Stimulated activated CD8-positive, alpha-beta memory T cell treated with anti-CD3 and anti-CD28 coated beads, Interleukin-2, amount 100 ng/mL, for 48 hours (primary cell): ENCODE results near the gene CATSPER1.
A peak's percentile ranks its signal among the peaks of the same experiment; 100 is the strongest.
"Not testable (repeated sequence)": the region's sequence is repeated elsewhere in the genome, so short reads cannot be mapped to it uniquely, and the experiment has no call there.

ENCODE experiments used
- DNase-seq, 2 donors: peaks; one replicate each; pipeline ENCODE4 v3.0.0-alpha.2; 2020; ENCODE audit warnings: low read depth in 2 of 2

The CATSPER1 gene

GRCh38 chr11:66020618-66021357, 5.5 kb downstream of the CATSPER1 start:
- DNase-seq = peak; percentile 10 to 33

- DNase-seq = no peak
These were observed 6.1 kb downstream of the CATSPER1 start for GRCh38 chr11:66020212-66020611.

- DNase-seq = no peak
These were observed 9.0 kb downstream of the CATSPER1 start for GRCh38 chr11:66017321-66017720.

- DNase-seq = no peak
These were observed 9.5 kb downstream of the CATSPER1 start for GRCh38 chr11:66016793-66017177.

- no peak for DNase-seq
These were observed 10.1 kb downstream of the CATSPER1 start for GRCh38 chr11:66015936-66016792.

GRCh38 chr11:66015454-66015881, 10.8 kb downstream of the CATSPER1 start:
- DNase-seq = no peak

- no peak for DNase-seq
These were observed 11.3 kb downstream of the CATSPER1 start for GRCh38 chr11:66014804-66015453.

- no peak for DNase-seq
These were observed 12.5 kb downstream of the CATSPER1 start for GRCh38 chr11:66013762-66014100.

- DNase-seq = no peak
These were observed 13.1 kb downstream of the CATSPER1 start for GRCh38 chr11:66012946-66013761.

GRCh38 chr11:66012371-66012945, 13.8 kb downstream of the CATSPER1 start:
- DNase-seq = no peak

- no peak for DNase-seq
These were observed 14.4 kb downstream of the CATSPER1 start, which contains the start of gene CST6 for GRCh38 chr11:66011785-66012303. TSS of gene CST6 (plus strand) at chr11:66012008. CDS start at chr11:66012045, 37 bp downstream.

GRCh38 chr11:66011239-66011784, 15.0 kb downstream of the CATSPER1 start:
- no peak for DNase-seq

- not testable (repeated sequence) for DNase-seq
These were observed 16.2 kb downstream of the CATSPER1 start for GRCh38 chr11:66010036-66010435.

GRCh38 chr11:66008468-66009101, 17.7 kb downstream of the CATSPER1 start:
- DNase-seq = no peak

- no peak for DNase-seq
These were observed 18.2 kb downstream of the CATSPER1 start for GRCh38 chr11:66008095-66008467.

GRCh38 chr11:66007201-66007634, 19.1 kb downstream of the CATSPER1 start:
- no peak for DNase-seq

- DNase-seq = no peak
These were observed 19.4 kb downstream of the CATSPER1 start for GRCh38 chr11:66006891-66007176.

GRCh38 chr11:66006134-66006890, 20.0 kb downstream of the CATSPER1 start:
- DNase-seq = no peak

GRCh38 chr11:66004186-66004585, 22.1 kb downstream of the CATSPER1 start:
- no peak for DNase-seq

GRCh38 chr11:66003291-66003690, 23.0 kb downstream of the CATSPER1 start:
- no peak for DNase-seq
